MG63 (cell line): ENCODE data around the gene RDM1. TPM values are rescaled to one million over a fixed set of nuclear protein-coding genes. Genes with fewer than 3 reads are reported as not detected.
A peak's percentile ranks its signal among the peaks of the same experiment; 100 is the strongest.

ENCODE experiments used
- DNase-seq: peaks from one replicate; pipeline ENCODE4 v3.0.0-alpha.2; 2020
- H3K27me3 ChIP-seq: fragments of 250-450 bp; sonication (Bioruptor Pico); 2 replicates; pipeline ENCODE4 v1.5.1; 2020; ENCODE audit warnings: mild to moderate bottlenecking, moderate library complexity
- H3K36me3 ChIP-seq: fragments of 250-450 bp; sonication (Bioruptor Pico); 2 replicates; pipeline ENCODE4 v1.5.1; 2020; ENCODE audit warnings: mild to moderate bottlenecking, moderate library complexity
- H3K4me3 ChIP-seq: fragments of 250-450 bp; sonication (Bioruptor Pico); 2 replicates; pipeline ENCODE4 v1.5.1; 2020; ENCODE audit warnings: mild to moderate bottlenecking, moderate library complexity
- H3K9me3 ChIP-seq: fragments of 250-450 bp; sonication (Bioruptor Pico); 2 replicates; pipeline ENCODE4 v1.5.1; 2020; ENCODE audit warnings: mild to moderate bottlenecking, moderate library complexity
- total RNA-seq: library from RNA; depleted of rRNA; stranded (reverse); fragments of >200 nt; shearing (Covaris generic); gene quantifications from 2 replicates; pipeline ENCODE4 v1.2.3, GENCODE V29; 2014; ENCODE audit warnings: low replicate concordance; rRNA removed

Gene RDM1, protein sequence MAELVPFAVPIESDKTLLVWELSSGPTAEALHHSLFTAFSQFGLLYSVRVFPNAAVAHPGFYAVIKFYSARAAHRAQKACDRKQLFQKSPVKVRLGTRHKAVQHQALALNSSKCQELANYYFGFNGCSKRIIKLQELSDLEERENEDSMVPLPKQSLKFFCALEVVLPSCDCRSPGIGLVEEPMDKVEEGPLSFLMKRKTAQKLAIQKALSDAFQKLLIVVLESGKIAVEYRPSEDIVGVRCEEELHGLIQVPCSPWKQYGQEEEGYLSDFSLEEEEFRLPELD
- 0.89 and 2.5 TPM in 2 replicates for total RNA-seq

DNA sequence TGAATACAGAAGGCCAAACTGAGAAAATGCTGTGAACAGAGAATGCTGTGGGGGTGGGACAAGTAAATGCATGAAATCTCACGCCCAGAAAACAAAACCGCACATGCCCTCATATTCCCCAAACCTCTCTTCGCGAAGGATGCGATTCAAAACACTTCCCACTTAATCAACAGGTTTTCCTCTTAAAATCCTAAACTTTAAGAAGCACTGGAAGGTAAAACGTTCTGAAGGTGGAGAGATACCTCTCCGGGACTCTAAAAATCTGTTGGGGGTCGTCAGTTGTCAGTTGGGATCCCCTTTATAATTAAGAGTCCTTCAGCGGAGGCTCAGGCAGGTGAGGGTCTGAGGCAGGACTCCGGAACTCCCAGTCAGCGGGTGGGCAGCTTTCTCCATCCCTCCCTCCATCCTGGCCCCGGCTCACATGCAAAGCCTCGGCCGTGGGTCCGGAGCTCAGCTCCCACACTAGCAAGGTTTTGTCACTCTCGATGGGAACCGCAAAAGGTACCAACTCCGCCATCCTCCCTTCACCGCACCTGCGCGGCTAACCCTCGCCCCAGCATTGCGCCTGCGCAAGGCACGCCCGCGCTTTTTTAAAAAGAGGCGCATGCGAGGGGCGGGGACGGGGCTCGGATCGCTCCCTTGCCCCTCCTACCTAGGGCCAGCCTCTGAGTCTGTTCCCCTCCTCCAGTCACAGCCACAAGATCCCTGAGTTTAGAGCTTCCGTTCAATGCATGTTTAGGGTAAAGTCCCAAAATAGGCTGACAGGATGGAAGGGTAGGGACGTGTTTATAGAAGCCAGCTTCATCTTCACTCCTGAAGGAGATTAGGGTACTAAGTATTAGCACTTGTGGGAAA is at the start of gene RDM1:
RDM1 (minus strand) TSS at position 563 of the 855 bp plus-strand sequence; CDS start at position 517, 46 bp downstream.
- Histone ChIP-seq H3K36me3 (no peaks in the 10 kb centered on the region), H3K27me3 (peaks cover 3% of the 10 kb centered on the region), H3K4me3 (peak within 1 kb of the TSS; percentile 52), H3K9me3 (no peaks in the 10 kb centered on the region)
- DNase-seq = peak; percentile 83

DNA sequence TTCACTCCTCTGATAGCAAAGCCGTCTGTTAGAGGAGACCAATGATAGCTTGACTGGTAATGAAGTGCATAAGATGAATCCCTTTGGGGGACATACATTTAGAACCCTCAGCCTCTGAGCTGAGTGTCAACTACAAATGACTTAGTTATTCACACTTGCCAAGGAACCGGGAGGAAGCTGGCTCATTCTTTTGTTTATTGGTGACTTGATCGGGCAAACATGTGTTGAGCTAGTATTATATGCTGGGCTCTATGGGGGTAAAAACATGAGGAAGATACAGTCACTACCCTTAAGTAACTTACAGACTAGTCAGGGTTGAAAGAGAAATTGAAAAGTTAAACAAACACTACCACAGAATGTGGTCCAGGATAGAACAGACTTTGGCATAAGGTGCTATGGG is 47.8 kb upstream of the RDM1 start:
- DNase-seq = peak; percentile 51
- Histone ChIP-seq H3K9me3 (no peaks in the 10 kb centered on the region), H3K27me3 (no peaks in the 10 kb centered on the region), H3K4me3 (no peak overlapping the region), H3K36me3 (no peaks in the 10 kb centered on the region)

DNA sequence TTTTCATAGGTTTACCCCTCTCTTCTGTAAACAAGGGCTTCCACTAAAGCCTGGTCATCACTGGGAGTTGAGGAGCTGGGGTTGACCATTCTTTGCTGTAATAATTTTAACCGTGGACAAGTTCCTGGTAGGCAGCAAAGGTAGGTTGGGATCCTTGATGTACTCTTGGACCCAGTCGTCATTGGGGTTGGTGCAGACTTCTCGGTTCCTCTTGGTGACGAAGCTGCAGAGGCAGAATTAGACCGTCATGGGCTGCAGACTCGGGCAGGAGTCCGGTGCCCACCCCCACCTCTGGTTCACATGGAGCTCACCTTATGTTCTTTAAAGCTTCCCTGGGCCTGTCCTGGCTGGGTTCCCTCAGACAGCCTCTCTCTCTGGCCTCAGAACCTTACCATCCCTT is 46.9 kb upstream of the RDM1 start:
- Histone ChIP-seq H3K36me3 (no peaks in the 10 kb centered on the region), H3K27me3 (no peaks in the 10 kb centered on the region), H3K9me3 (no peaks in the 10 kb centered on the region), H3K4me3 (no peak overlapping the region)
- DNase-seq = no peak

DNA sequence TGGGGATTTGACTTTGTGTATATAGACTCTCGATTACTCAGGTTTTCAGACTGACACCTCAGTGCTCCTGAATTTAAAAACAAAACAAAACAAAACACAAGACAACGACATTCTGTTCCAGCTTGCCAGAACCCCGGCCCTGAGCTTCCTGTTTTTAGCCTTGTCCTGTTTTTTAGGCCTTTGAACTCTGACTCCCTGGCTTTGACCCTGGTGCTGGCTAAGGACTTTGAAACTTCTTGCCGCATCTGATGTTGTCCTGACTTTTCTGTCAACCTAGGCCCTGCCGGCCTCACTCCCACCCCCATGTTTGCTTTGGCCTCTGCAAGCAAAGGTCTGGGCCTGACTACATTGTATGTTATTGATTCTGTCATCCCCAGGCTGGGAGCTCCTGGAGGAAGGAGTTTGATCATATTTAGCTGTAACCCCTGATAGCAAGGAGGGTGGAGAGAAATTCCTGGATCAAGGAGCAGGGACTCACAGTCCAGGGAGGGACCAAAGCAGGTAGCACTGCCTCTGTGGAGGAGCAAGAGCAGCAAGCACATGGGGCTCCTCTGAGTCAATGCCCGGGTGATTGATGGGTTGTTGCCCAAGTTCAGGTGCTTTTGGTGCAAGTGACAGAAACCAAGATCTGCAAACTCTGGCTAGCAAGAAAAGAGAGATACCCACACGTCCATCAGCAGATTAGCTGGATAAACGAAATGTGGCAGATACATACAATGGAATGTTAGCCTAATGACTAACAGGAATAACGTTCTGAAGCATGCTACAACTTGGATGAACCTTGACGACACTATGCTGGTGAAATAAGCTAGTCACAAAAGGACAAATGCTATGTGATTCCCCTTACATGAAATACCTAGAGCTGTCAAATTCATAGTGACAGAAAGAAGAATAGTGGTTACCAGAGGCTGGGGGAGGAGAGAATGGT is 43.0 kb upstream of the RDM1 start:
- no peaks in the 10 kb centered on the region for H3K36me3 ChIP-seq
- H3K9me3 ChIP-seq = no peaks in the 10 kb centered on the region
- H3K4me3 ChIP-seq = no peak overlapping the region
- H3K27me3 ChIP-seq = no peaks in the 10 kb centered on the region
- peak; percentile 77 for DNase-seq

DNA sequence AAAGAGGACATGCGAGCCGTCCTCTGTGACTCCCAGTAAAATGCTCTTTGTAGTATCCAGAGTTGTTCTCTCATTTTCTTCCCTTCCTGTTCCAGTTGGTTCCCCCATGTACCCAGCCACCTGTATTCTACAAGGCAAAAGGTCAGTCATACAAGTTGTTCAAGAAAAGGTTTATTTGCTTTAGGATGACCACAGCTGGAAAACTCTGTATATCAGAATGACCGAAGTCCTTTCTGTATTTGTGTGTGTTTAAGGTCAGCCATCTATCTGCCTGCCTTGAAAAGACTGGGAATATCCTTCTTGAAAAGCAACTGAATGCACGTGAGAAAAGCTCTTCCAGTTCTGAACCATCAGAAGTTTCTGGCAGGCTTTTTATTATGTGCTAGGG is 42.4 kb upstream of the RDM1 start:
- no peak for DNase-seq
- H3K4me3 ChIP-seq = no peak overlapping the region
- H3K9me3 ChIP-seq = no peaks in the 10 kb centered on the region
- no peaks in the 10 kb centered on the region for H3K27me3 ChIP-seq
- no peaks in the 10 kb centered on the region for H3K36me3 ChIP-seq

DNA sequence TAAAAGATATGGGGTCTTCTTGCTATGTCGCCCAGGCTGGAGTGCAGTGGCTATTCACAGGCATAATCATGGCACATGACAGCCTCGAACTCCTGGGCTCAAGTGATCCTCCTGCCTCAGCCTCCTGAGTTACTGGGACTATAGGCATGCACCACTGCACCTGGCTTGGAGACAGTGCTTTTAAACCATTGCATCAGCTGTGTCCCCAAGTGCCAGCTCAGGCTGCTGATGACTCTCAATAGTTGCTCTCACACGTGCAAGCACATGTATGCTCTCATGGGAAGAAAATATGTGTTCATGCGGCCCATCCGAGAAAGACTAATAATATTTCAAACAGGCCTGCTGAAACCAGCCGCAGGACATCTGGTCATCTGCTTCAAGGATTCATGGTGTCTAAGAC is 42.0 kb upstream of the RDM1 start:
- Histone ChIP-seq H3K4me3 (no peak overlapping the region), H3K9me3 (no peaks in the 10 kb centered on the region), H3K27me3 (no peaks in the 10 kb centered on the region), H3K36me3 (no peaks in the 10 kb centered on the region)
- no peak for DNase-seq

DNA sequence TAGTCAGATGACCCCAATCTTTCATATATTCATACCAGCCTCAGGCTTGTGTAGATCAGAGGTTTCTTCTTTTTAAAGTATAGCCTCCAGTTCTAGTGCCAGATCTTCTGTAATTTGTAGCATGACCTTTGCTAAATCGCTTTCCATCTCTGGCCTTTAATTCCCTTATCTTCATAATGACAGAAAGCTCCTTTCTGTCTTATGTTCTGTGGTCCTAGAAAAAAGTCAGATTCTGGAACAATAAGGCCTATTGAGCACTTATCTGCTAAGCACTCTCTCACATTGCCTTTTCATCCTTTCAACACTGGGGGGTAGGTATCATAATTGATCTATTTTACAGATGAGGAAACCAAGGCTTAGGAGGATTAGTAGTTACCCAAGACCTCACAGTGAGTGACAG is 41.5 kb upstream of the RDM1 start:
- H3K4me3 ChIP-seq = no peak overlapping the region
- no peaks in the 10 kb centered on the region for H3K27me3 ChIP-seq
- H3K9me3 ChIP-seq = no peaks in the 10 kb centered on the region
- no peaks in the 10 kb centered on the region for H3K36me3 ChIP-seq
- DNase-seq = no peak

DNA sequence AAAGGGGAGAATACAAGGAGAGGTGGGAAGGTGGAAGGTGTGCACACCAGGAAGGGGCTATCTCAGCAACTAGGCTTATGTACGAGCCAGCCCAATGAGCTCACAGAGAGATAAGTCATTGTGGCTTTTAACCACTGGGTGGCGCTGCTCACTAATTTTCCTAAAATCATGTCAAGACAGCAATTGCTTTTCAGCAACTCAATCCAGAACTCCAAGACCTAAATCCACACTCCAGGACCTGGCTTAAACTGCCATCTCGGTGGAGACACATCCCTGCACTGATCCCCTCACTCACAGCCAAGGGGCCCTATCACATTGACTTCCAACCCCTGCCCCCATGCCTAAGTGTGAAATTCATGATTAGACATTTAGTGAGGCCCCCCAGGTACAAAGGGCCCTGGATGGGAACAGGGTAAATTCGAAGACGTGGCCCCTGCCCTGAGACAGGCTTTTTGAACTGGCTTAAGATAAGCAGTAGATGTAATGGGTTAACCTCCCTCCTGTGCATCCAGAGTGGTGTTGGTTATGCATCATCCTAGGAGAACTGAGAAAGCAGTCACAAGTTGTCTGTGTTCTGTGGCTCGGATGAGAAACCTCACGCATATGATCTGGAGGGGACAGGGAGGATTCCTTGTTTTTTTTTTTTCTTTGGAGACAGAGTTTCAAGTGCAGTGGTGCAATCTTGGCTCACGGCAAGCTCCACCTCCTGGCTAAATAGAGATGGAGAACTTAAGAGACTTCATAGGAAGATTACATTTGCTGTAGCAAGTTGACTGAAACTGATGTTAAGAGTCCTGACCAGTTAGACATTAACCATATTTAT is 39.2 kb upstream of the RDM1 start:
- Histone ChIP-seq H3K9me3 (no peaks in the 10 kb centered on the region), H3K4me3 (no peak overlapping the region), H3K27me3 (no peaks in the 10 kb centered on the region), H3K36me3 (no peaks in the 10 kb centered on the region)
- DNase-seq = peak; percentile 49

DNA sequence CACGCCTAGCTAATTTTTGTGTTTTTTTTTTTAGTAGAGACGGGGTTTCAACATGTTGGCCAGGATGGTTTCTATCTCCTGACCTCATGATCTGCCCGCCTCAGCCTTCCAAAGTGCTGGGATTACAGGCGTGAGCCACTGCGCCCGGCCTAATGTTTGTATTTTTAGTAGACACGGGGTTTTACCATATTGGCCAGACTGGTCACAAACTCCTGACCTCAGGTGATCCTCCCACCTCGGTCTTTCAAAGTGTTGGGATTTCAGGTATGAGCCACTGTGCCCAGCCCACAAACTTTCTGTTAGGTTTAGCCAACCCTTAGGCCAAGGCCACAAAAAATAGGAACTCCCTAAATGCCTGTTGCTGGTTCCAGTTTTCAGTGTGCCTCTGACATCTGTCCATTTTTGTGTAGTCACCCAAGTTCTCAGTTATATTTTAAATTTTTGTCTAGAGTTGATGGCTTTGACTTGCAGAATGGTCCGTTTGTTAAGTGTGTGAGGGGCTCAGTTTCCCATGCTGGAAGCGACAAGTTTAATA is 38.0 kb upstream of the RDM1 start:
- DNase-seq = no peak
- Histone ChIP-seq H3K9me3 (0 out of 2 replicates have a peak, but pooled peaks cover 2% of the 10 kb centered on the region), H3K27me3 (peaks cover 2% of the 10 kb centered on the region; the same call in 1 of the 2 replicates), H3K4me3 (no peak overlapping the region), H3K36me3 (no peaks in the 10 kb centered on the region)

DNA sequence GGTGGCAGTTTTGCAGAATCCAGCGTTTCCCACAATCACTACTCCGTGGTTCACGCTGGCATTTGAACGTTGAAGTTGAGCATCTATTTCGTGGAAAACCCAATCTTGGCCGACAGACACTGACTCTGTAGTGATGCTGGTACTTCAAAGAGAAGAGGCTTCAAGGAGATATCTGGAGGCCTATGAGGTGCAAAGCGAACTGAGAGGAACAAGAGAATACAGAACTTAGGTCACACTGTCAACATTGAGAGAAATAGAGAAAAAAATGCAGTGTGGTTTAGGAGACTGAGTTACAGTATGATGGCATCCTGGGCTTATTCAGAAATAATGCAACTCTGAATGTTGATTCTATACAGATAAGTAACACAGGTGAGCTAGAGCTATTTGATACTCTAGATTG is 34.7 kb upstream of the RDM1 start:
- Histone ChIP-seq H3K9me3 (0 out of 2 replicates have a peak, but pooled peaks cover 2% of the 10 kb centered on the region), H3K36me3 (no peaks in the 10 kb centered on the region), H3K4me3 (no peak overlapping the region), H3K27me3 (peaks cover 3% of the 10 kb centered on the region; the same call in 1 of the 2 replicates)
- DNase-seq = no peak

DNA sequence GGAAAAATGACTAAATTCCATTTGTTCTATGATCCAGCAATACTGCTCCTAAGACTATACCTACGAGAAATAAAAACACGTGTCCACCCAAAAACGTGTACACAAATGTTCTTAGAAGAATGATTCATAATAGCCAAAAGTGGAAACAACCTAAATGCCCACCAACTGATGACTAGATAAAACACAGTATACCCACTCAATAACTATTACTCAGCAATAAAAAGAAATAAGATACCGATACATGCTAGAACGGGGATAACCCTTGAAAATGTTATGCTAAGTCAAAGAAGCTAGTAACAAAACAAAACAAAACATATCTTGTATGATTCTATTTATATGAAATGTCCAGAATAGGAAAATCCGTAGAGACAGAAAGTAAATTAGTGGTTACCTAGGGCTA is 33.1 kb upstream of the RDM1 start:
- H3K27me3 ChIP-seq = peaks cover 10% of the 10 kb centered on the region; the same call in 1 of the 2 replicates
- DNase-seq = no peak
- no peak overlapping the region for H3K4me3 ChIP-seq
- H3K9me3 ChIP-seq = 0 out of 2 replicates have a peak, but pooled peaks cover 2% of the 10 kb centered on the region
- no peaks in the 10 kb centered on the region for H3K36me3 ChIP-seq

DNA sequence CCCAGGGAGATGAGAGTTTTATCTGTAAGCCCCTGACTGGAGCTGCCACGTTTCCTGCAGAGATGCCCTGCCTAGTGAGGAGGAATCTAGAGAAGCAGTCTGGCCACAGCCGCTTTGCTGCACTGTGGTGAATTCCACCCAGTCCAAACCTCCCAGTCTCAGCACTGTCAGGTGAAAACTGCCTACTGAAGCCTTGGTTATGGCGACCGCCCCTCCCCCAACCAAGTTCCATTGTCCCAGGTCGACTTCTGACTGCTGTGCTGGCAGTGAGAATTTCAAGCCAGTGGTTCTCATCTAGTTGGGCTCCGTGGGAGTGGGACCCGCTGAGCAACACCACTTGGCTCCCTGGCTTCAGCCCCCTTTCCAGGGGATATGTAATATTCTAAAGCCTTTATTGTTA is 23.1 kb upstream of the RDM1 start:
- Histone ChIP-seq H3K9me3 (no peaks in the 10 kb centered on the region), H3K4me3 (no peak overlapping the region), H3K27me3 (peaks cover 9% of the 10 kb centered on the region), H3K36me3 (no peaks in the 10 kb centered on the region)
- no peak for DNase-seq

DNA sequence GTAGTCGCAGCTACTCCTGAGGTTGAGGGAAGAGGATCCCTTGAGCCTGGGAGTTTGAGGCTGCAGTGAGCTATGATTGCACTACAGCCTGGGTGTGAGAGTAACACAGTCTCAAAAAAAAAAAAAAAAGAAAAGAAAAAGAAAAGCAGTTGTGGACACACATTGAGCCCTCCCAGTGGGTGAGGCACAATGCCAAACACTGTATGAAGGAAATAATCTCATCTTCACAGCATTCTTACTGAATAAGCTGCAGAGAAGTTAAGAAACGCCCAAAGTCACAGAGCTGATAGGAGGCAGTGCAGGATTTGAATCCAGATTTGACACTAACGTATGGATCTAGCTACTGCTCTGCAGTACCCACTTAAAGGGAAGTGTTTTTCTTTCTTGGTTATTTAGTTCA is 18.8 kb upstream of the RDM1 start:
- Histone ChIP-seq H3K9me3 (no peaks in the 10 kb centered on the region), H3K4me3 (no peak overlapping the region), H3K36me3 (no peaks in the 10 kb centered on the region), H3K27me3 (0 out of 2 replicates have a peak, but pooled peaks cover 3% of the 10 kb centered on the region)
- DNase-seq = no peak

DNA sequence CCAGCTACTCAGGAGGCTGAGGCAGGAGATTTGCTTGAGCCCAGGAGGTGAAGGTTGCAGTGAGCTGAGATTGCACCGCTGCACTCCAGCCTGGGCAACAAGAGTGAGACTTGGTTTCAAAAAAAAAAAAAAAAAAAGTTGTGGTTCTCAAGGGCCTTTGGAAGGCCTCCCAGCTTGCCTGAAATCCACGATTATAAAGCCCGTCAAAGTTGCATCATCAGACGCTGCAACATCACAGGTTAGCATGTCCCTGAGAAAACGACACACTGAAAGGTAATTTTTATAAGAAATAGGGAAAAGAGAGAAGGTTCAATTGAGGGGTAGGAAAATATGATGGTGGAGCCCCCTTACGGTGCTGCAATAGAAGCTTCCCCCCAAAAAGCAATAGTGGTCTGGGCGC is 17.5 kb upstream of the RDM1 start:
- 0 out of 2 replicates have a peak, but pooled peaks cover 3% of the 10 kb centered on the region for H3K27me3 ChIP-seq
- no peaks in the 10 kb centered on the region for H3K36me3 ChIP-seq
- no peak overlapping the region for H3K4me3 ChIP-seq
- H3K9me3 ChIP-seq = no peaks in the 10 kb centered on the region
- DNase-seq = no peak

DNA sequence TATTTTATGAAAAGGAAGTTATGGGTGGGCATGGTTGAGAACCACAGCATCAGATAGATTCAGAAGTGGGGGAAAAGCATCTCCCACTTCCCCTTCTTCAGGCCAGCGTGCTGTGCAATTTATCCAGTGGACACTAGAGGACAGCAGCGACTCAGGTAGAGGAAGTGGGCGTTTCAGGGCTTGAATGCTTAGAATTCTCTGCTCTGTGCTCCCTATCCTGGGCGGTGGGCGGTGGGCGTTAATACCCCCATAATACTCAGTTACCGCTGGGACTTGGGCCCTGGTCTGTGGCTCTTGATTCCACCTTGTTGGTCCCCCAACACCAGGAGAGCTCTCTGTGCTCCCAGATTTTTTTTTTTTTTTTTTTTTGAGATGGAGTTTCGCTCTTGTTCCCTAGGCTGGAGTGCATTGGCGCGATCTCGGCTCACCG is 16.6 kb upstream of the RDM1 start:
- no peaks in the 10 kb centered on the region for H3K9me3 ChIP-seq
- DNase-seq = peak; percentile 51
- H3K4me3 ChIP-seq = peak overlapping the region; percentile 37
- H3K27me3 ChIP-seq = no peaks in the 10 kb centered on the region
- H3K36me3 ChIP-seq = no peaks in the 10 kb centered on the region

DNA sequence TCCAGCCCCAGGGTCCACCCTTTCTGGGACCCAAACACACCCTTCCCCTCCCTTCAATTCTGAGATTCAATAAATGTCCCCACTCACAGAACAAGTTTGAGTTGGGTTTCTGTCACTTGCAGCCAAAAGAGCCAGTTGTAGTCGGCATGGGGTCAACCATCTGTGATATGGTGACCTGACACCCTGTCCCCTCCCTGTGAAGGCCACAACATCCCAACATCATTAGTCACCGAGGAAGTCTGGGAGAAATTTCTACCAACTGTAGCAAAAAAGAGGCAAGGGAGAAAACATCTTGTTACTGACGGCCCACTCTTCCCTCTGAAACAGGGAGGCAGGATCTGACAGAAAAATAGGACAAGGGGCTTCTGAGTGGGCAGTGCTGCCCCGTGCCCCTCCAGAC is 13.6 kb upstream of the RDM1 start:
- no peaks in the 10 kb centered on the region for H3K9me3 ChIP-seq

More for the DNA sequence above, 13.6 kb upstream of the RDM1 start:
- DNase-seq = no peak
- Histone ChIP-seq H3K36me3 (no peaks in the 10 kb centered on the region), H3K4me3 (no peak overlapping the region), H3K27me3 (no peaks in the 10 kb centered on the region; the same call in 1 of the 2 replicates)
